Fibroblast of skin of right biceps (primary cell): ENCODE results near the gene INTS4.
"Not testable (repeated sequence)": the region's sequence is repeated elsewhere in the genome, so short reads cannot be mapped to it uniquely, and the experiment has no call there.

Experiments used
- DNase-seq: peaks from one replicate; pipeline ENCODE4 v3.0.0-alpha.2; 2013

The INTS4 gene

GRCh38 chr11:77874206-77874605, 120.3 kb downstream of the INTS4 start:
- DNase-seq = no peak

- DNase-seq = no peak
These were observed 121.1 kb downstream of the INTS4 start for GRCh38 chr11:77873345-77873744.

GRCh38 chr11:77871855-77872254, 122.6 kb downstream of the INTS4 start:
- DNase-seq = no peak

GRCh38 chr11:77868744-77869143, 125.7 kb downstream of the INTS4 start:
- no peak for DNase-seq

- no peak for DNase-seq
These were observed 128.1 kb downstream of the INTS4 start for GRCh38 chr11:77866336-77866735.

DNA sequence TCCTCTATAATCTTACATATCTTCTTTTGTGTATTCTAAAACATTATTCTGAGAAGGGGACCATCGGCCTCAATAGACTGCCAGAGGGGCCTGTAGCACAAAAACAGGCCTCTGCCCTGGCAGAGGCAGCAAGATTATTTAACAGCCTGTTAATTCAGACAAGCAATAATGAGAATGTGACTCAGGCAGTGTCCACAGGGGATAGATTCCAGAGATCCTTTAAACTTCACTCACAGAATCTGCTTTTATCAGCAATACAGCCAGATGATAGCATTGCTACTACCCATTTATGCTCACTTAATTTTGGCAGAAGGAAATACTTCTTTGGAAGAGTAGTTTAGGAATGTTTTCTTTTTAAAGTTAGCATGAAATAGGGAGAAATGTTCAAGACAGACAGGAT, 128.7 kb downstream of the INTS4 start:
- DNase-seq = peak; percentile 45

GRCh38 chr11:77861444-77861843, 133.0 kb downstream of the INTS4 start:
- DNase-seq = not testable (repeated sequence)

DNA sequence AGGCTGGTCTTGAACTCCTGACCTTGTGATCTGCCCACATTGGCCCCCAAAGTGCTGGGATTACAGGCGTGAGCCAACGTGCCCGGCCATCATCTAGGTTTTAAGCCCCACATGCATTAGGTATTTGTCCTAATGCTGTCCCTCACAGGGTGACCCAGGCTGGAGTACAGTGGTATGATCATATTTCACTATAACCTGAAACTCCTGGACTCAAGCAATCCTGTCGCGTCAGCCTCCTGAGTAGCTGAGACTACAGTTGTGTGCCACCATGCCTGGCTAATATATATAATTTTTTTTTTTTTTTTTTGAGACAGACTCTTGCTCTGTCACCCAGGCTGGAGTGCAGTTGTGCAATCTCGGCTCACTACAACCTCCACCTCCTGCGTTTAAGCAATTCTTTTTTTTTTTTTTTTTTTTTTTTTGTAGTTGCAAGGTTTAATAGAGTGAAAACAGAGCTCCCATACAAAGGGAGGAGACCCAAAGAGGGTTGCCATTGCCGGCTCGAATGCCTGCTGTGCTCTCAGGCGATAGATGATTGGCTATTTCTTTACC, 136.5 kb downstream of the INTS4 start:
- DNase-seq = not testable (repeated sequence)

GRCh38 chr11:77854838-77855237, 139.6 kb downstream of the INTS4 start:
- DNase-seq = no peak

DNA sequence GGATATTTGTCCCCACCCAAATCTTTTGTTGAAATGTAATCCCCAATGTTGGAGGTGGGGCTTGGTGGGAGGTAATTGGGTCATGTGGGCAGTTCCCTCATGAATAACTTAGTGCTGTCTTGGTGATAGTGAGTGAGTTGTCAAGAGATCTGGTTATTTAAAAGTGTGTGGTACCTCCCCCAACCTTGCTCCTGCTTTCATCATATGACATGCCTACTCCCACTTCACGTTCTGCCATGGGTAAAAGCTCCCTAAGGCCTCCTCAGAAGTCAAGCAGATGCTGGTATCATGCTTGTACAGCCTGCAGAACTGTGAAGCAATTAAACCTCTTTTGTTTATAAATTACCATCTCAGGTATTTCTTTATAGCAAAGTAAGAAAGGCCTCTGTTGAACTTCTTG, 143.0 kb downstream of the INTS4 start:
- DNase-seq = peak; percentile 5

DNA sequence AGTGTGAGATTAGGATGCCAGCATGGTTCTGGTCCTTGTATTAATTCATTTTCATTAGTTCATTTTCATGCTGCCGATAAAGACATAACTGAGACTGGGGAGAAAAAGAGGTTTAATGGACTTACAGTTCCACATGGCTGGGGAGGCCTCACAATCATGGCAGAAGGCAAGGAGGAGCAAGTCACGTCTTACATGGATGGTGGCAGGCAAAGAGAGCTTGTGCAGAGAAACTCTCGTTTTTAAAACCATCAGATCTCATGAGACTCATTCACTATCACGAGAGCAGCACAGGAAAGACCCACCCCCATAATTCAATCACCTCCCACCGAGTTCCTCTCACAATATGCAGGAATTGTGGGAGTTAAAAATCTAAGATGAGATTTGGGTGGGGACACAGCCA, 150.8 kb downstream of the INTS4 start:
- DNase-seq = not testable (repeated sequence)

DNA sequence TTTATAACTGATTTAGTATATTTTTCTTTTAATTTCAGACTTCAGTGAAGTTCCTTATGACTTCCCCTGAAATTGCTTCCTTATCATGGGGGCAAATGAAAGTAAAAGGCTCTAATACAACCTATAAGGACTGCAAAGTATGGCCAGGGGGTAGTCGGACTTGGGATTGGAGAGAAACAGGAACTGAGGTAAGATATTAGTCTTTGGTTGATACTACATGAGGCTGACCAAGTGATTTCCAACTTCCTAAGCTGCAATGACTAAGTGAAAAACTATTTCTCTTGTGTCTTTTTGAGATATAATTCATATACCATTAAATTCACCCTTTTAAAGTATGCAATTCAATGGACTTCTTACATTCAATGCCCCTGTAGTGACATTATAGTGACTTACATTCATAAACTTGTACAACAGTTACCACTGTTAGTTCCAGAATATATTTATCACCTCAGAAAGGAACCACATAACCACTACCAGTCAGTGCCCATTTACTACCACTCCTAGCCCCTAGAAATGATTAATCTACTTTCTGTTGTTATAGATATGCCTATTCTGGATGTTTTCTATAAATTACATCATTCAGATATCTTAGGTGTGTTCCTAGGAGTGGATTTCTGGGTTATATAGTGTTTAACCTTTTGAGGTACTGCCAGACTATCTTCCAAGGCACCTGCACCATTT, 151.9 kb downstream of the INTS4 start:
- DNase-seq = peak; percentile 29

DNA sequence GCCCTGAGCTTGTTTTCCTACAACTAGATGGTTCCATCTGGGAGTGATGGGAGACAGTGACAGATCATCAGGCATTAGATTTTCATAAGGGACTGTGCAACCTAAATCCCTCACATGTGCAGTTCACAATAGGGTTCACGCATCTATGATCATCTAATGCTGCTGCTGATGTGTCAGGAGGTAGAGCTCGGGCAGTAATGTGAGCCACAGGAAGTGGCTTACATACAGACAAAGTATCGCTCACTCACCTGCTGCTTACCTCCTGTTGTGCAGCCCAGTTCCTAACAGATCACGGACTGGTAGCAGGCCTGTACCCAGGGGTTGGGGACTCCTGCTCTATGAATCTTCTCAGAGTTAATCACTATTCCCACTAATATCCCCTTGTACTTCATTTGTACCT, 161.2 kb downstream of the INTS4 start:
- no peak for DNase-seq

GRCh38 chr11:77828926-77829325, 165.5 kb downstream of the INTS4 start:
- DNase-seq = no peak
